GM12878 (cell line): ENCODE measurements around the gene STX16. TPM values are rescaled to one million over a fixed set of nuclear protein-coding genes. Genes with fewer than 3 reads are reported as not detected.

ENCODE experiments used
- BCLAF1 ChIP-seq: fragments of 450-650 bp; IDR thresholded peaks from 2 replicates; pipeline ENCODE4 v1.6.1; 2017; ENCODE audit warnings: antibody characterized with exemption, mild to moderate bottlenecking, moderate library complexity
- CTCF ChIP-seq, 3 experiments: IDR thresholded peaks in 2 of 3; conservative IDR thresholded peaks in 1 of 3; 2 replicates each; pipeline ENCODE4 v1.5.1; 2011; ENCODE audit warnings: low read depth in 3 of 3, low read length in 3 of 3, mild to moderate bottlenecking in 3 of 3, control low read depth in 2 of 3, moderate library complexity in 2 of 3, inconsistent platforms in 1 of 3, mixed read lengths in 1 of 3; ENCODE audit not compliant: control insufficient read depth in 2 of 3, insufficient read depth in 1 of 3; ENCODE audit errors: extremely low read depth in 1 of 3
- PBX3 ChIP-seq: IDR thresholded peaks from 2 replicates; pipeline ENCODE4 v1.6.1; 2011; ENCODE audit warnings: mild to moderate bottlenecking, low read depth, low read length, moderate library complexity; ENCODE audit not compliant: insufficient replicate concordance
- ZNF274 ChIP-seq: IDR thresholded peaks from one replicate; pipeline ENCODE4 v1.8.0; 2011; ENCODE audit not compliant: insufficient read length, insufficient read depth
- polyA plus RNA-seq, 11 experiments: library from polyadenylated mRNA; depleted of rRNA in 4 of 11; unstranded in 6 of 11; stranded (reverse) in 5 of 11; fragments of >200 nt; fragmentation: Nextera tagmentation in 4 of 11; fragmentation: Illumina TruSeq in 1 of 11; extraction: Ambion mirVana in 4 of 11; extraction: Trizol in 1 of 11; gene quantifications; 1 replicate in 1 of 11; 2 replicates in 10 of 11; pipeline versions ENCODE4 v1.2.1 to v1.2.3, GENCODE V29; 2011 to 2016; ENCODE audit warnings: inconsistent platforms in 2 of 11, missing spikeins in 2 of 11, low read depth in 1 of 11
- total RNA-seq, 4 experiments: library from RNA; depleted of rRNA in 3 of 4; stranded (reverse); fragments of >200 nt in 3 of 4; fragmentation: Illumina TruSeq in 1 of 4; extraction: Trizol in 1 of 4; gene quantifications; 2 replicates each; pipeline versions ENCODE4 v1.2.1 to v1.2.3, GENCODE V29; 2013 to 2021

Gene STX16
- total and polyA plus RNA-seq, 10 of the 15 experiments (the other 5 are each of a cell fraction or from before 2014, with no cell fraction given): 6.3 to 68.4 (median 35.8) TPM

- no peak for TF ChIP-seq CTCF (IDR thresholded peaks at IDR 0.05 in 2 of 3, conservative IDR thresholded peaks at IDR 0.05 in 1 of 3; ENCODE audit: control insufficient read depth in 2 of 3, extremely low read depth in 1 of 3, insufficient read depth in 1 of 3, low read depth in 3 of 3, low read length in 3 of 3)
- TF ChIP-seq BCLAF1: no peak
- no peak for TF ChIP-seq ZNF274
- no peak for TF ChIP-seq PBX3
Measured at GRCh38 chr20:58659841-58660240, 8.8 kb downstream of the STX16 start (continued).
